Endothelial cell (in vitro differentiated cells): Measurements from ENCODE around the gene EXOC6. TPM values are rescaled to one million over a fixed set of nuclear protein-coding genes. Genes with fewer than 3 reads are reported as not detected.

Source experiments
- DNase-seq: peaks from one replicate; pipeline ENCODE4 v3.0.0; 2021; ENCODE audit warnings: low spot score
- H3K27ac Mint-ChIP-seq: one replicate; pipeline ENCODE4 v1.8.0; 2021; ENCODE audit warnings: mixed read lengths, inconsistent platforms; ENCODE audit not compliant: unreplicated experiment
- H3K27me3 Mint-ChIP-seq: one replicate; pipeline ENCODE4 v1.8.0; 2021; ENCODE audit warnings: mild to moderate bottlenecking, moderate library complexity, mixed read lengths, inconsistent platforms; ENCODE audit not compliant: unreplicated experiment
- H3K36me3 Mint-ChIP-seq: one replicate; pipeline ENCODE4 v1.8.0; 2021; ENCODE audit warnings: mild to moderate bottlenecking, low read depth, mixed read lengths, inconsistent platforms; ENCODE audit not compliant: unreplicated experiment
- H3K4me1 Mint-ChIP-seq: one replicate; pipeline ENCODE4 v1.8.0; 2021; ENCODE audit warnings: mild to moderate bottlenecking, mixed read lengths, inconsistent platforms; ENCODE audit not compliant: unreplicated experiment
- H3K4me3 Mint-ChIP-seq: one replicate; pipeline ENCODE4 v1.8.0; 2021; ENCODE audit warnings: mild to moderate bottlenecking, mixed read lengths, inconsistent platforms; ENCODE audit not compliant: unreplicated experiment
- H3K9me3 Mint-ChIP-seq: one replicate; pipeline ENCODE4 v1.8.0; 2021; ENCODE audit warnings: mixed read lengths, inconsistent platforms; ENCODE audit not compliant: unreplicated experiment
- total RNA-seq: library from RNA; stranded (reverse); fragmentation: NEBNext Ultra II Directional; extraction: Animal tissue kit (Norgen Biotek cat#: 25700); gene quantifications from one replicate; pipeline ENCODE4 v1.2.1, GENCODE V29; 2021; ENCODE audit not compliant: unreplicated experiment
- TF ChIP-seq, protein P1 (sequence below): fragments of 200-600 bp; sonication (generic); IDR thresholded peaks from one replicate; pipeline ENCODE4 v1.5.0; 2021; ENCODE audit warnings: antibody characterized with exemption; ENCODE audit not compliant: unreplicated experiment

The EXOC6 gene
- total RNA-seq, 1 donor from 2014 or later, result 28.5 TPM

DNA sequence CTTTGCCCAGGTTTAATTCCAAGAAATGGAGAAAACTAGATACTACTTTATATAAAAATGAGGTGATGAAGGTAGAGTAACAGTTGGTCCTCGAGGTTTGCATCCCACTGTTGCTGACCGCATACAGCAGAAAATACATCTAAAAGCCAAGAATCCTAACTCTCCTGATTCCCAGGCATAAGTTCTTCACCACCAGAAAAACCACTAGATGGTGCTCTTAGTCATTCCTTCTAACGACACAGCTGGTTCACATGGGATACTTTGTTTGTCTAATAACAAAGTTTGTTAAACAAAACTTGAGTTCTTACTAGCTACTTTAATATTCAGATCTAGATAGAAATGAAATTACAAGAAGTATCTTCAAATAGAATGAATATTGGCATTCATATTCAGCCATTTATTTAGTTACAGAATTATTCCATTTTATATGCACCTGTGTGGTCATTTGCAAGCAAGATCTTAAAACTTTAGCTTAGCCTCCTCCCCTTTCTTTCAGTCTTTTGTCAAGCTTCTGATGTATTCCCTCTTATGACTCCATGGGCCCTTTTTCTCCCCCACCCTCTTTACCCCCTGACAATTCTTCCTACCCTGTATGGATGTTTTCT, 158.2 kb downstream of the EXOC6 start:
- DNase-seq, result no peak
- TF ChIP-seq, protein P1, sequence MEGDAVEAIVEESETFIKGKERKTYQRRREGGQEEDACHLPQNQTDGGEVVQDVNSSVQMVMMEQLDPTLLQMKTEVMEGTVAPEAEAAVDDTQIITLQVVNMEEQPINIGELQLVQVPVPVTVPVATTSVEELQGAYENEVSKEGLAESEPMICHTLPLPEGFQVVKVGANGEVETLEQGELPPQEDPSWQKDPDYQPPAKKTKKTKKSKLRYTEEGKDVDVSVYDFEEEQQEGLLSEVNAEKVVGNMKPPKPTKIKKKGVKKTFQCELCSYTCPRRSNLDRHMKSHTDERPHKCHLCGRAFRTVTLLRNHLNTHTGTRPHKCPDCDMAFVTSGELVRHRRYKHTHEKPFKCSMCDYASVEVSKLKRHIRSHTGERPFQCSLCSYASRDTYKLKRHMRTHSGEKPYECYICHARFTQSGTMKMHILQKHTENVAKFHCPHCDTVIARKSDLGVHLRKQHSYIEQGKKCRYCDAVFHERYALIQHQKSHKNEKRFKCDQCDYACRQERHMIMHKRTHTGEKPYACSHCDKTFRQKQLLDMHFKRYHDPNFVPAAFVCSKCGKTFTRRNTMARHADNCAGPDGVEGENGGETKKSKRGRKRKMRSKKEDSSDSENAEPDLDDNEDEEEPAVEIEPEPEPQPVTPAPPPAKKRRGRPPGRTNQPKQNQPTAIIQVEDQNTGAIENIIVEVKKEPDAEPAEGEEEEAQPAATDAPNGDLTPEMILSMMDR, result no peak
- H3K9me3 Mint-ChIP-seq, result no peaks in the 10 kb centered on the region
- H3K36me3 Mint-ChIP-seq, result no peaks in the 10 kb centered on the region
- no peak overlapping the region for H3K27ac Mint-ChIP-seq
- no peak overlapping the region for H3K4me3 Mint-ChIP-seq
- H3K27me3 Mint-ChIP-seq, result no peaks in the 10 kb centered on the region
- H3K4me1 Mint-ChIP-seq, result no peaks in the 10 kb centered on the region

DNA sequence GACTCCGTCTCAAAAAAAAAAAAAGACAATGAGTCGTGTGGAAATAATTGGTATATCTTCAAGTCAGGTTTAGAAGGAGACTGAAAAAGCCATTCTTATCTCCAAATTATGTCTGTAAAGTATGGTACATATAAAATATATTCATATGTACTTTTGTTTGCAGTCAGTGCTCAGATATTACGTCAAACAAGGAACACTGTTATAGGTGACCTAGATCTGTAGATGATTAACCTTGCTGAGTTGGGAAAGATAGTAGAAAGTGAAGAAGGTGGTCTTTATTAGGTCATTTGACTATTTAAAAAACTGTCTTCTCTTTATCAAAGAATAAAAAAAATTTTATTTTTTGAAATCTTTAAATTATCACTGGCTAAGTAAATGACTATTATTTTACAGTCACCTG, 167.4 kb downstream of the EXOC6 start:
- no peak for DNase-seq
- Mint-ChIP-seq H3K4me3 (no peak overlapping the region), H3K27me3 (no peaks in the 10 kb centered on the region), H3K27ac (no peak overlapping the region), H3K9me3 (no peaks in the 10 kb centered on the region), H3K4me1 (no peaks in the 10 kb centered on the region), H3K36me3 (no peaks in the 10 kb centered on the region)
- TF ChIP-seq, protein P1, result no peak

DNA sequence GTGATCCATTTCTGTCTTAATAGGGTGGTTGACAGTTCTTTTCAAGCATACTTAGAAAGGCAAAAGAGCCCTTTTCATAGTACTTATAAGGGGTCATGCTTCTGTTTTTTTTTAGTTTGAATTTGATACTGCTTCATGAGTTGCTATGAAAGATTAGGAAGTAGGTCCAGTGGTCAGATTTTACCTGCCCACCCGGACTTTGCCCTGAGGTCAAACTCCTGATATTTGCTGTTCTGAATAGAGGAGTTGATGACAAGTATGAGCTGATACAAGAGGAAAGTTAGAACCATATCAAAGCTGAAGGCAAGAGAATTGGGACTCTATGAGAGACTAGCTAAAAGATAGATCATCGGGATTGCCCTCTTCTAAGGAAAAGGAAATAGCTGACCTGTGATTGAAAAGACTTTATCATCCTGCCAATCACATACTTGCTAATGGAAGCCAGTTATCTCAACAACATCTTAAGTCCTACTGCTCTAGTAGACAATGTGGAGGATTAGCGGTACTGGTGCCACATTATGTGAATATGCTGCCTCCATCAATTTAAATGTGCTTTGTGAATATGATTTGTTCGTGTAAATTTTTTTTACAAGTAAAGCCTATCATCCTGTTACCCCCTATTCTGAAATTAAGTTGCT, 174.8 kb downstream of the EXOC6 start:
- Mint-ChIP-seq H3K27ac (no peak overlapping the region), H3K36me3 (peaks cover 18% of the 10 kb centered on the region), H3K27me3 (peaks cover 2% of the 10 kb centered on the region), H3K4me3 (no peak overlapping the region), H3K4me1 (peaks cover 9% of the 10 kb centered on the region), H3K9me3 (no peaks in the 10 kb centered on the region)
- TF ChIP-seq, protein P1, result no peak
- DNase-seq, result no peak

DNA sequence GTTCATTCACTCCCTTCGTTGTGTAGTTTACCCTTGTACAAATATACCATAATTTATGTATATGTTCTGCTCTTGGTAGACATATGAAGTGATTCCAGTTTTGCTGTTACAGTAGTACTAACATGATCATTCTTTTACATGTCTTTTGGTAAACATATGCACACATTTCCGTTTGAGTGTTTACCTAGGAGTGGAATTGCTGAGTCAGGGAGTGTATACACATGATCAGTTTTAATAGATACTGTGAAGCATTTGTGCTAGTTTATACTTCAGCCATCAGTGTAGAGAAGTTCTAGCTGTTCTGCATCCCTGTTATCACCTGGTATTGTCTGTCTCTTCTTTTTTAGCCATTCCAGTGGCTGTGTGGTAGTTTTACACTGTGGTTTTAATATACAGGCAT, 177.8 kb downstream of the EXOC6 start:
- peaks cover 2% of the 10 kb centered on the region for H3K27me3 Mint-ChIP-seq
- DNase-seq, result no peak
- H3K4me3 Mint-ChIP-seq, result no peak overlapping the region
- H3K36me3 Mint-ChIP-seq, result peaks cover 18% of the 10 kb centered on the region
- TF ChIP-seq, protein P1, result no peak
- peaks cover 6% of the 10 kb centered on the region for H3K4me1 Mint-ChIP-seq
- H3K9me3 Mint-ChIP-seq, result no peaks in the 10 kb centered on the region
- H3K27ac Mint-ChIP-seq, result no peak overlapping the region

DNA sequence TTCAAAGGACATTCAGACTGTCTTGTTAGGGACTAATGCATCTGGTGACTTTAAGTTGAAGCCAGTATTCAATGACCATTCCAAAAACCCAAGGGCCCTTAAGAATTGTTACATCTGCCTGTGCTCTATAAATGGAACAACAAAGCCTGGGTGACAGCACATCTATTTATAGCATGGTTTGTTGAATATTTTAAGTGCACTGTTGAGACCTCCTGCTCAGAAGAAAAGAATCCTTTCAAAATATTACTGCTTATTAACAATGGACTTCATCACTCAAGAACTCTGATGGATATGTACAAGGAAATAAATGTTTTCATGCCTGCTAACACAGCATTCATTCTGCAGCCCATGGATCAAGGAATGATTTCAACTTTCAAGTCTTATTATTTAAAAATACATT, 179.2 kb downstream of the EXOC6 start:
- peaks cover 2% of the 10 kb centered on the region for H3K27me3 Mint-ChIP-seq
- H3K4me1 Mint-ChIP-seq, result peaks cover 3% of the 10 kb centered on the region
- peaks cover 18% of the 10 kb centered on the region for H3K36me3 Mint-ChIP-seq
- no peak overlapping the region for H3K27ac Mint-ChIP-seq
- no peak for DNase-seq
- H3K9me3 Mint-ChIP-seq, result no peaks in the 10 kb centered on the region
- TF ChIP-seq, protein P1, result no peak
- no peak overlapping the region for H3K4me3 Mint-ChIP-seq
